CD4-positive, alpha-beta T cell treated with Interleukin-17A for 1 hour (primary cell): ENCODE results near the gene ITGA6.
A peak's percentile ranks its signal among the peaks of the same experiment; 100 is the strongest.

Experiments
- DNase-seq: peaks from one replicate; pipeline ENCODE4 v3.0.0-alpha.2; 2020

The ITGA6 gene

GRCh38 chr2:172442072-172442895 is 14.9 kb downstream of the ITGA6 start:
- peak; percentile 32 for DNase-seq

- DNase-seq: no peak
Observed at GRCh38 chr2:172445851-172446250, 18.5 kb downstream of the ITGA6 start.

DNA sequence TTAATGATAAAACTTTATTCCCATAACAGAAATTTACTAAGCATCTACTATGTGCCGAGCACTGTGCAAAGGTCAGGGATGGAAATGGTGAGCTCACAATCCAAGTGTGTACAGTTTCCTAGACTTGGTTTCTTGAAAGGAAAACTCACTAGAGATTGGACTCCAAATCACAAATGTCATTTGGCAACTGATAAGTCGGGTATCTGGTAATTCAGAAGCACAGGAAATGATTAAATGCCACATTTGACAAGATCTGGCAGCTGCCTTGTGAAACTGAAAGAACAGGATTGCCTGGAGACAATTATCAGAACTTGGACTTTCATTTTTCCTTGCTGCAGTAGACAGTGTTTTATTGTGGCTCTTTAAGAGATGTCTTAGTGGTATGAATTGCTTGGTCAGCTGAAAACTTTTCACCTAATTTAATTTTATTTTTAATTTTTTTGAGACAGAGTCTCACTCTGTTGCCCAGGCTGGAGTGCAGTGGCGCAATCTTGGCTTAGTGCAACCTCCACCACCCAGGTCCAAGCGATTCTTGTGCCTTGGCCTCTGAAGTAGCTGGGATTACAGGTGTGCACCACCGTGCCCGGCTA is 19.2 kb downstream of the ITGA6 start:
- DNase-seq: peak; percentile 44

GRCh38 chr2:172447811-172448493 is 20.6 kb downstream of the ITGA6 start:
- no peak for DNase-seq

DNA sequence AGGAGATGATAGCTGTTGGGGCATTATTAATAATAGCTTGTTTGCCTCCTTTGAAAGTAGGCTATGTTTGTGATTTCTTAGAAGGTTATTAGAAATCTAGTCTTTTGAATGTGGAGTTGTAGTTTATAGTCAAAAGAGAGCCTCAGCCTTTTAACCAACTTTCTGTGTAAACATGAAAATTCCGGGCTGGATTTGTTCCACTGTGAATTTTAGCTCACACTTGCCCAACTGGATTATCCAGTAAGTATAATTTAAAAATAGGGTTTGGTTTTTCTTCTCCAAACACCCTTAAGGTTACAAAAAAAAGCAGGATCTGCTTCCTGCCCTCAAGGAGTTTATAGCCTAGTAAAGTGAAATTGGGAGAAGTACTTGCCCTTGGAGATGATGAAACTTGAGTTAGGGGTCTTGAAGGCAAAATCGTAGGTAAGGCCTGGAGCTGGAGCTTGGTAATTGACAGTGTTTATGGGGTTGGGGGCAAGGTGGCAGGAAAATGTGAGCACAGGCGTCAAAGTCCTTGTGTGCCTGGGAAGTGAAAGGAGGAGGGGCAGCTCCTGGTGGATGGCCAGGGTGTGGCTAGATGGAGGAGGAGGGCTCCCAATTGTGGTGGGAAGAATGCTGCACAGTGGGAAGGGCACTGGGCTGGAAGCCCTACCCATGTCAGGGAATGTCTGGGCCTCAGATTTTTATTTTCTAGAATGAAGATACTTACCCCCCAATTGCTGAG is 21.3 kb downstream of the ITGA6 start:
- no peak for DNase-seq

DNA sequence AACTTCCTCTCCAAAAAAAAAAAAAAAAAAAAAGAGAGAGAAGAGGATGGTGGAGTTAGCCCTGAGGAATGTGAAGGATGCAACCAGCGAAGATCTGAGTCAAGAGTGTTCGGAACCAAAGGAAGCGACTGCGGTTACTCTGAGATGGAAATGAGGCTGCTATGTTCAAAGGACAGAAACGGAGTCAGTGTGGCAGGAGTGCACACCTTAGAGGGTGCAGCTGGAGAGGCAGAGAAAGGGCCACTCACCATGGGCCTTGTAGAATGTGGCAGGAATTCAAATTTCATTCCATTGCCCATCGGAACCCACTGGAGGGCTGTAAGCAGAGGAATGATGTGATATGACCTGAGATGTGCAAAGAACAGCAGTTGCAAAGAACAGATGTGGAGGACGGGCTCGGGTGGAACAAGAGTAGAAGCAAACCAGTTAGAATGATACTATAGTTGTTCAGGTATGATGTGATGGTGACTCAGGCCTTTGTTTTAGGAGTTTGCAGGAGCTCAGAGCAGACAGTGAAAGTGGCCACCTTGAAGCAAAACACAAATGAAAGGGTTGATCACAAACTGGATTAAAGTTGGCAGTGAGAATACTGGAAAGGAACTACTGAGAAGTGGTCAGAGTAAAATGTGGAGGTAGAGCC is 22.6 kb downstream of the ITGA6 start:
- DNase-seq: no peak

DNA sequence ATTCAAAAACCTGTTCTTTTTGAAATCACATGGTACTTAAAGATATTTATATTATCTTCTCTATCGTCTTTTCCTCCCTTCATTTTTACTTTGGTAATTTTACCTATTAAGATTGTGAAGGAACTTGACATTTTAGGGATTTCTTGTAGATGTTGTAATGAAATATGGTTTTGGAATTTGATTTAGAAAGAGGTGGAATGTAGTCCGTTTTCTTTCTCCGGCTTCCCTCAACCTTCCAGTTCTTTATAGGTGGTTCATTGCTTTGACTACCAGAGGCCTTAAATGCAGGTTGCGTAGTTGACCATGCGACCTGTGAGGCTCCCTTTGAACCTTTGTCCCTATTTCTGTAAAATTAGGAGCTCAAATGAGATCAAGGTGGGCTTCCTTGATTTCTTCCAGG is 24.5 kb downstream of the ITGA6 start:
- DNase-seq: no peak

DNA sequence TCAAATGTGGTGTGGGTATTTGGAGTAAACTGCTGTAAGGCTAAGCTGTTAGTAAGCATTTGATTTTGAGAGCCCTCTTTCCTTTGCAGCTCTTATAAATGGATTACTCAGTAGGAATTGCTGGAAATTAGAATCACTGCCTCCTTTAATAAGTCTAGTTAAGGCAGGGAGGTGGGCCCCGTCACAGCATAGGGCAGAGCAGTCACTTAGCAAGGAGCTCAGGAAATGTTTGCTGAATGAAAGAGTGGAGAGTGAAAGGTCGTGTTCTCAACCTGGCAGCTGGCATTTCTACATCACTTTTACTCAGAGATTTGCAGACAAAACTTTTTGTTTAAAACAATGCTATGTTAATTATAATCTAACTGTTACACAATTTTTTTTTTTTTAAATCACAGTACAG is 25.5 kb downstream of the ITGA6 start:
- no peak for DNase-seq

GRCh38 chr2:172454404-172455120 is 27.2 kb downstream of the ITGA6 start:
- no peak for DNase-seq

DNA sequence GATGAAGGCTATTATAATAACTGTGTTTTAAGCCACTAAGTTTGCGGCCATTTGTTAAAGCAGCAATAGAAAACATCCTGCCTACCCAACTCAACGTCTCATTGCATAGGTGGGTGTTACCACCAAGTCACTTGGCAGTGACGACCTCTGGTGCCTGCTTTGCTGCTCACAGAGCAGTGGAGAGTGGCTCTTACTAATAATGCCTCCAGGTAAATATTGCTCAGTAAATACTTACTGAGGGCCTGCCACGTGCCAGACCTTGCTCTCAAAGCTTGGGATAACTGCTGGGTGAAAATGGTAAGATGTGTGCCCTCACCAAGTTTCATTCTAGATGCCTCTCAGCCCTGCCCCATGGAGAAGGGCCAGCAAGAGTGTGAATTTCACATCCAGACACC is 27.7 kb downstream of the ITGA6 start:
- no peak for DNase-seq

DNA sequence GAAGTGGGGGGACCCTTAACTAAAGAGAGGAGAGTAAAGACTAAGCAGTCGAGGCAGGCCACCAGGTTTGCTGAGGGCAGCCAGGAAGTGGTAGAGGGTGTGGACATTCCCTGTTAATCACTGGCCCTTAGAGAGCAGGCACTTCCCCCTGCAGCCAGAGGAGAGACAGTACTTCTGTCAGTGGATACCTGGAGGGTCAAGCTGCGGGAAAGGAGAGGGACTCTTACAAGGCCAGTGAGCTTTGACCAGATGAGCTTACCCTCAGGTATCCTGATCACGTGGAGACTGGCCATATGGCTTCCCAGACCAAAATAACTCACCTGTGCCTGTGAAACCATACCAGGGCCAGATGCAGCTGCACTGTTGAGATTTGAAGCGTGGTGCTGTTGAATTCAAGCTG is 28.6 kb downstream of the ITGA6 start:
- no peak for DNase-seq

GRCh38 chr2:172457536-172457935 is 30.1 kb downstream of the ITGA6 start:
- no peak for DNase-seq

- no peak for DNase-seq
Observed at GRCh38 chr2:172458561-172459124, 31.3 kb downstream of the ITGA6 start.

- no peak for DNase-seq
Observed at GRCh38 chr2:172460780-172461201, 33.4 kb downstream of the ITGA6 start.

DNA sequence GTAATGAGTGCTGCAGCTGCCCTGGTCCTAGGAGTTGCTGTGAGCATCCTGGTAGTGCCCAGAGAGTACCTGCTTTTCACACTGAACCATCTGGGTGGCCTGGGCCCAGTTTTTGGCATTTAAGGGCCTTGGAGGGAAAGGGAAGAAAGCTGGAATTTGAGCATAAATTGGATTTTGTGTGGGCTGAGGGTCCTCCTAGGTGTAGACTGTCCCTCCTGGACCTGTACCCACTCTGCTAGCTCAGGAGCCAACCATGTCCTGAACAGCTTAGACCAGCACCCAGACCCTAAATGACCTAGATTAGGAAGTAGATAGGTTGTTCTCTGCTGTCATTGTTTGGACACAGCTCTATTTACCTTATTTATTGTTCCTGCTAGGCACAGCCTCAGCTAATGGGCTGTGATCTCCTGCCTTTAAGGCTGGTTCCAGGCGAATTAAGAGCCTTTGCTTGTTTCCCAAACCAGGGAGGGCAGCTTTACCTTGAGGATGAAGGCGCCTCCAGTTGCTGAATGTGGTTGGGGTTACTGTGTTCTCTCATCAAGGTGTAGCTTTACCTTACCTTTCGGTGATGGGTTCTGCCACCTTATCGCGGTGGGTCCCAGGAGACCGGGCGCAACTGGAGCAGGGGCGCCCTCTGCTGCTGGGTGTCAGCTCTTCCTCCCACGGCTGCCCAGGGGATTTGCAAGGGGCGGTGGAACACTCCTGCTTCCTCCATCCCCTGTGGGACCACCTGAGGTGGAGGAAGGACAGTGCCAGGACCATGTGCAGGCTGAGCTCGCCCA is 34.4 kb downstream of the ITGA6 start:
- DNase-seq: peak; percentile 78

DNA sequence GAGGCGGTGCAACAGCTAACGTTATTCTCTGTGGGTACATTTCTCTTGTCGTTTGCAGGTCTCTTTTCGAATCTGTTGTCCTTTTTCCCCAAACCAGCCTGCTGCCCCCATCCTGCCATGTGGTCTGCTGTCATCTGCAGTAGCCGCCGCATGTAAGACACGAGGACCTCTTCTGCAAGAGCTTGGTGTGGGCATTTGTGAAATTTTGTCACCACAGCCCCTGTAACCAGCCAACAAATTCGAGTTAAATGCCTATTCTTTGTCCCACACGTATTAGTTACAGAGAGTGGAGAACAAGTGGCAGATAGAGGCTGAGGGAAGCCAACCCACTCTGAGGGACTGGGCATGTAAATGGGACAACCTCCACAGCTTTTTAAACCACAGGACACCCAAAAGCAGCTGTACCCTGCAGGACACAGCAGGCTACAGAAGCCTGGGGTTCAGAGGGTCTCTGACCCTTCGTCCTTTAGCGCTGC is 35.0 kb downstream of the ITGA6 start:
- peak; percentile 23 for DNase-seq

DNA sequence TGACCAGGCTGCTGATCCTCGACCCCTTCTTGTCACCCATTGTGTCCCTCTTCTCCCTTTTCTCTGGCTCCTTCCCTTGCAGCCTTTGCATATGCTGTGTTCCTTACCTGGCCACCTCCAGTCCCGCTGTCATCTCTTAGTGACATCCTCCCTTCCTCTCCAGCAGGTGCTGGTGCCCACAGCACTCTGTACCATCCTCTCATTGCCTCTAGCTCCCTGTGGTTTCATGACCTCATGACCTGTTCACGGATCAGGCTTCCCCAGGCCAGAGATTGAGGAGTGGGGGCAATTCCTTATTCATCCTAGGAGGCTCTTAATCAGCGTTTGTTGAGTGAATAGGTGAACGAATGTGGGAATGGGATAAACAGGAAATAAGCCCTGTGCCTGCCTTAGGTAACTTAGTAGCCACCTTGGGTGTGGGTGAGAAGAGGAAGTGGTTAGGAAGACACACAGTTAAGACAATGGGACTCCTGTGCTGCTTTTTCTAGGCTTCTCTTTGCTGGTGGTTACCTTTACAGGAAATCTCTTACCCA is 35.5 kb downstream of the ITGA6 start:
- peak; percentile 76 for DNase-seq

DNA sequence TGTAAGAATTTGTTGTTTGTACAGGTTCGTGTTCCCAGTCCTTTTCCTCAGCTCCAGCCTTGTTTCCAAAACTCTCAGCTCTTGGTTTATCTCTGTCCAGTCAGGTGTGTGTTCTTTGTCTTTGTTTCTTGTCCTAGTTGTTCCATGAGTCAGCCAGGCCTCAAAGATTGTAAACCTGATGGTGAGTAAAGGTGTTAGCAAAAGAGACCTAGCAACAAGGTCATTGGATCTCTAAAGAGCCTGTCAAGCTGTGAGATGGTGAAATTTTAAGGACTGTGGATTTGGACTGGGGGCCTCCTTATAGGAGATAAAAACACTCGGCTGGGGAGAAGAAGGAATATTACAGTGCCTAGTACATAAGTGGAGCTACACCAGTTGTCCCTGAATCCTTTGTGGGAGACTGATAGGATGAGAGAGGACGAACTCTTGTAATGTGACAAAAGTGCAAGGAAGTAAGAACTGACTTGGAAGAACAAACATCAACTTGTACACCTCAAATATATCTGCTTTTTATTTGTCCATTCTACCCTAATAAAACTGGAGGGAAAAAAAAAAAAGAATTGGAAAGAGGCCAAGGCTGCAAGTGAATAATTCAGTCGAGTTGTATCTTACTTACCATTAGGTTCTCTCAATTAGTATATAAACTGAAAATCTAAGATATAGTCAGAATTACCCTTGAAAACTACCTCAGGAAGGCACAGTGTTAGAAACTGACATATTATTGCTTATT is 37.2 kb downstream of the ITGA6 start:
- no peak for DNase-seq

- peak; percentile 85 for DNase-seq
Observed at GRCh38 chr2:172465417-172466334, 38.3 kb downstream of the ITGA6 start.
